Measurements from ENCODE around the gene RIT2. TPM values are rescaled to one million over a fixed set of nuclear protein-coding genes. Genes with fewer than 3 reads are reported as not detected.

Gene RIT2
- total and polyA plus RNA-seq, 10 donors: not detected

DNA sequence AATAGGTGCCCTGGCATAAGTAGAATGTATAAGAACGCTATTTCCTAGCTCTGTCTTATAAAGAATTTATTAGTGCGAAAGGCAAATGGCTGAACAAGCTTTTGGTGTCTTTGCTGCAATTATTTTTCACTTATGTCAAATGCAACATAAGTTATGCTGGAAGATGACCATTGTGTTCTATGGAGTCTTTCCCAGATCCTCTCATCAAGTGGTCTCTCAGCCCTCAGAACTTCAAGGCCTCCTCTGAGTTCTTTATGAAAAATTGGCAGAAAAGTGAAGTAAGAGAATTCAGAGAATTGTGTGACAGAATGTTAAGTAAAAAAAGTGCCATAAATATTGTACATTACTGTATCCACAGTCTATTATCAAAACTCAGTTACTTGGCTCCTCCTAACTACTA lies 75.2 kb downstream of the RIT2 start:
- H3K4me3 ChIP-seq: no peak overlapping the region
- DNase-seq: no peak
- H3K27ac ChIP-seq: no peak overlapping the region
- no peaks in the 10 kb centered on the region for H3K9me3 ChIP-seq
- no peaks in the 10 kb centered on the region for H3K27me3 ChIP-seq (replicated peaks in 1 of 7)
- H3K36me3 ChIP-seq: no peaks in the 10 kb centered on the region
- intact Hi-C loops (cut with DNase I; ENCODE audit: low total_unique reads): no loop called here
- TF ChIP-seq, protein P1, sequence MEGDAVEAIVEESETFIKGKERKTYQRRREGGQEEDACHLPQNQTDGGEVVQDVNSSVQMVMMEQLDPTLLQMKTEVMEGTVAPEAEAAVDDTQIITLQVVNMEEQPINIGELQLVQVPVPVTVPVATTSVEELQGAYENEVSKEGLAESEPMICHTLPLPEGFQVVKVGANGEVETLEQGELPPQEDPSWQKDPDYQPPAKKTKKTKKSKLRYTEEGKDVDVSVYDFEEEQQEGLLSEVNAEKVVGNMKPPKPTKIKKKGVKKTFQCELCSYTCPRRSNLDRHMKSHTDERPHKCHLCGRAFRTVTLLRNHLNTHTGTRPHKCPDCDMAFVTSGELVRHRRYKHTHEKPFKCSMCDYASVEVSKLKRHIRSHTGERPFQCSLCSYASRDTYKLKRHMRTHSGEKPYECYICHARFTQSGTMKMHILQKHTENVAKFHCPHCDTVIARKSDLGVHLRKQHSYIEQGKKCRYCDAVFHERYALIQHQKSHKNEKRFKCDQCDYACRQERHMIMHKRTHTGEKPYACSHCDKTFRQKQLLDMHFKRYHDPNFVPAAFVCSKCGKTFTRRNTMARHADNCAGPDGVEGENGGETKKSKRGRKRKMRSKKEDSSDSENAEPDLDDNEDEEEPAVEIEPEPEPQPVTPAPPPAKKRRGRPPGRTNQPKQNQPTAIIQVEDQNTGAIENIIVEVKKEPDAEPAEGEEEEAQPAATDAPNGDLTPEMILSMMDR (IDR thresholded peaks at IDR 0.05 in 8 of 11, conservative IDR thresholded peaks at IDR 0.05 in 3 of 11): no peak
- TF ChIP-seq POLR2AphosphoS5 (IDR thresholded peaks at IDR 0.05) (no peak), POLR2A (IDR thresholded peaks at IDR 0.05) (no peak)
- 70 to 90% (median 78%) methylated on average over 2 of the region's 2 CpGs for WGBS, 5 donors
- H3K4me1 ChIP-seq: no peaks in the 10 kb centered on the region

DNA sequence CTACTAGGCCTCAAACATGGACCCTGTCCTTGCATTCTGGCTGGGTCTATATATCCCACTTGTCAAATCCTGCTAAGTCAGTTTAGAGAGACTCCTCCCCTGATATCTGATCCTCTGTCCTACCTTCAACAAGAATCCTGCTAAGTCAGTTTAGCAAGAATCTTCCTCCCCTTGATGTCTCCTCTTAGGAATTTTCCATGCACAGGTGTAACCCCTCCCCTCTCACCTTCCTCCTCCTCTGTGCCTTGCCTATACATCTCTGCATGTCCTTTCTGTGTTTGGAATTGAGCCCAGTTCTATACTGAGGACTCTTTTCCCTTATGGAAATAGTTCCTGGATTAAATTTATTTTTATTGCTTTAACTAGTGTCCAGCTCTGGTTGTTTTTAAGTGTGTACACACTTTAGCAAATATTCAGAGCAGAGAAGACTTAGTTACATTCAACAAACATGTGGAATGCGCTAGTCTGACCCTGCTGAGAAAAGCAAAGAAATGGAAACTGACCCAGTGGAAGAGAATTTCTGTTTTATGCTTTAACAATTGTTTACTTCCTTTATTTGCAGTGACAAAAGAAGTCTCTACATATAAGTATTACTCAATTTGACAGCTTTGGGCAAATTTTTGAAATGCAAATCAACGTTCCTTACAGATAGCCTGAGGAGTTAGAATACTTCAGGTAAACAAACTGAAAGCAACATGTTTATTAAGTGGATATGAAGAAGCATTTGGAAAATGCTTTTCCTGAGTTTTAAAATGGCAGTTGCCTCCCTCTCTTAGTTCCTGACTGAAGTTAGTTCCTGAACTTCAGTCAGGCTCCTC lies 80.6 kb downstream of the RIT2 start:
- no peaks in the 10 kb centered on the region for H3K36me3 ChIP-seq
- no peak for DNase-seq
- WGBS, 5 donors: 38 to 48% (median 39%) methylated on average over 2 of the region's 2 CpGs
- TF ChIP-seq POLR2AphosphoS5 (IDR thresholded peaks at IDR 0.05): no peak
- no peak for TF ChIP-seq POLR2A (IDR thresholded peaks at IDR 0.05)
- TF ChIP-seq, protein P1 (IDR thresholded peaks at IDR 0.05 in 8 of 11, conservative IDR thresholded peaks at IDR 0.05 in 3 of 11): no peak
- H3K4me3 ChIP-seq: no peak overlapping the region
- intact Hi-C loops (cut with DNase I; ENCODE audit: low total_unique reads): no loop called here
- H3K4me1 ChIP-seq: no peaks in the 10 kb centered on the region
- H3K9me3 ChIP-seq: no peaks in the 10 kb centered on the region
- no peak overlapping the region for H3K27ac ChIP-seq
- H3K27me3 ChIP-seq (replicated peaks in 1 of 7): no peaks in the 10 kb centered on the region

DNA sequence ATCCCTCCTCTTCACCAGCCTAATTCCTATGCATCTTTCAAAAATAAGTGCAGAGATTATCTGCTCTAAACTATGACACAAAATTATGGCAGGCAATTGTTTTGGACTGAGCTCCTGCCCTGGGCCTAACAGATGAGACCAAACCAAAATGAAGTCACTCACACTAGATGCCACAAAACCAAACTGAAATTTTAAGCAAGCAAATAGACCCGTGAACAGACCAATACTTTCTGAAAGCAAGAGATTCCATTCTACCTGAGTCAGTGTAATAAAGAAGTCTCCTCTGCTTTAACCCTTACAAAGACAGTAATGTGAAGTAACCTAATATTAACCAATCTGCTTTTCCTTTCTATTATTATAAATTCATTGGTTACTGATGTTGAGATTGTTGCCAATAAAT lies 84.3 kb downstream of the RIT2 start:
- intact Hi-C loops (cut with DNase I; ENCODE audit: low total_unique reads): no loop called here
- H3K4me3 ChIP-seq: no peak overlapping the region
- no peak for DNase-seq
- no peaks in the 10 kb centered on the region for H3K27me3 ChIP-seq (replicated peaks in 1 of 7)
- no peak overlapping the region for H3K27ac ChIP-seq
- H3K9me3 ChIP-seq: no peaks in the 10 kb centered on the region
- no peaks in the 10 kb centered on the region for H3K36me3 ChIP-seq
- no peaks in the 10 kb centered on the region for H3K4me1 ChIP-seq
- TF ChIP-seq POLR2AphosphoS5 (IDR thresholded peaks at IDR 0.05) (no peak), POLR2A (IDR thresholded peaks at IDR 0.05) (no peak)
- TF ChIP-seq, protein P1 (IDR thresholded peaks at IDR 0.05 in 8 of 11, conservative IDR thresholded peaks at IDR 0.05 in 3 of 11): no peak
- 74 to 89% (median 81%) methylated on average over 1 of the region's 1 CpG for WGBS, 5 donors

DNA sequence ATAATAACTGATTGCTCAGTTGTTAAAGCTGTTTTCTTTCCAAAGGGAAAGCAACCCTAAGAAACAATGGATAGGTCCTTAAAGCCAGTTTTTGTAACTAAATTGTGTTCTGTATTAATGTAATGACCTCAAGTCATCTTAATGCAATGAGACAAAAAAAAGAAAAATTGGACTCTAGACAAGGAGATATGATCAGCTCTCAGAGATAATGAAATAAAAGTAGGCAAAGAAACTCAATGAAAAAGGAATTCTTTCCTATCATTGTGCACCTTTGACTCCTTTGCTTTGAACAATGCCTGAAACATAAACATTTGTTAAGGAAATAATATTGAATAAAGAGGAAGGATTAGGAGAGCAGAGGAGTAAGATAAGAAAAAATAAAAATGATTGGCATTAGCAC lies 86.1 kb downstream of the RIT2 start:
- TF ChIP-seq POLR2A (IDR thresholded peaks at IDR 0.05) (no peak), POLR2AphosphoS5 (IDR thresholded peaks at IDR 0.05) (no peak)
- TF ChIP-seq, protein P1 (IDR thresholded peaks at IDR 0.05 in 8 of 11, conservative IDR thresholded peaks at IDR 0.05 in 3 of 11): no peak
- no peaks in the 10 kb centered on the region for H3K4me1 ChIP-seq
- DNase-seq: no peak
- intact Hi-C loops (cut with DNase I; ENCODE audit: low total_unique reads): no loop called here
- no peaks in the 10 kb centered on the region for H3K36me3 ChIP-seq
- no peak overlapping the region for H3K27ac ChIP-seq
- no peaks in the 10 kb centered on the region for H3K27me3 ChIP-seq (replicated peaks in 1 of 7)
- no peak overlapping the region for H3K4me3 ChIP-seq
- H3K9me3 ChIP-seq: no peaks in the 10 kb centered on the region

All from spleen (tissue), 11 donors.